Heart right ventricle (tissue), 16 donors: Measurements from ENCODE around the gene GRM7. TPM values are rescaled to one million over a fixed set of nuclear protein-coding genes. Genes with fewer than 3 reads are reported as not detected.

Experiments
- ATAC-seq, 8 donors: fragments of 200-7000 bp; cut with Tn5 transposase; one replicate each; pipeline ENCODE4 v1.9.1; 2020; ENCODE audit warnings: mild to moderate bottlenecking in 8 of 8, moderate library complexity in 8 of 8, moderate number of reproducible peaks in 1 of 8
- DNase-seq, 2 donors: peaks; one replicate each; pipeline ENCODE4 v3.0.0-alpha.2; 2020
- H3K27ac ChIP-seq, 10 donors: fragments of 200-600 bp; sonication (generic) in 2 of 10; one replicate each; pipeline versions ENCODE4 v1.5.0 to v1.8.0; 2020 to 2022; ENCODE audit warnings: mild to moderate bottlenecking in 3 of 10
- H3K27me3 ChIP-seq, 7 donors: fragments of 200-600 bp; one replicate each; pipeline ENCODE4 v1.8.0; 2021 to 2022; ENCODE audit warnings: mild to moderate bottlenecking in 2 of 7
- H3K36me3 ChIP-seq, 9 donors: fragments of 200-600 bp; sonication (generic) in 1 of 9; one replicate each; pipeline versions ENCODE4 v1.5.0 to v1.8.0; 2020 to 2022; ENCODE audit warnings: mild to moderate bottlenecking in 2 of 9
- H3K4me1 ChIP-seq, 9 donors: fragments of 200-600 bp; sonication (generic) in 1 of 9; one replicate each; pipeline versions ENCODE4 v1.5.0 to v1.8.0; 2020 to 2022; ENCODE audit warnings: mild to moderate bottlenecking in 4 of 9
- H3K4me3 ChIP-seq, 10 donors: fragments of 200-600 bp; sonication (generic) in 2 of 10; one replicate each; pipeline versions ENCODE4 v1.5.0 to v1.8.0; 2020 to 2022; ENCODE audit warnings: mild to moderate bottlenecking in 7 of 10, moderate library complexity in 2 of 10
- H3K9me3 ChIP-seq, 11 donors: fragments of 200-600 bp in 10 of 11; sonication (generic) in 2 of 11; one replicate each; pipeline versions ENCODE4 v1.5.0 to v1.8.0; 2013 to 2022; ENCODE audit warnings: mild to moderate bottlenecking in 2 of 11, control low read depth in 1 of 11, moderate library complexity in 1 of 11
- CTCF ChIP-seq, 9 donors: fragments of 200-600 bp; sonication (generic) in 2 of 9; IDR thresholded peaks; one replicate each; pipeline versions ENCODE4 v1.5.0 to v1.8.0; 2021 to 2022; ENCODE audit warnings: antibody characterized with exemption in 9 of 9, mild to moderate bottlenecking in 5 of 9, moderate library complexity in 1 of 9
- WGBS, 2 donors: extraction: QIAGEN DNeasy Blood & Tissue Kit; methylation state at CpG; one replicate each; pipeline ENCODE4 v1.1.7; 2013; ENCODE audit warnings: inconsistent platforms in 1 of 2; 5-methylcytosine and 5-hydroxymethylcytosine counted together
- intact Hi-C, 10 donors: fragments of 100-400 bp; cut with DNase I; formaldehyde crosslinking; loops; one replicate each; pipeline versions ENCODE4 v1.11.1 to v1.14.2; 2022
- polyA plus RNA-seq, 2 donors: library from polyadenylated mRNA; stranded (reverse); fragments of 200-250 nt; gene quantifications; one replicate each; pipeline ENCODE4 v1.2.3, GENCODE V29; 2013
- total RNA-seq, 10 donors: library from RNA; stranded (reverse); fragmentation: NEBNext Ultra II Directional in 3 of 10; extraction: Animal tissue kit (Norgen Biotek cat#: 25700) in 3 of 10; gene quantifications; one replicate each; pipeline versions ENCODE4 v1.2.1 to v1.2.4, GENCODE V29; 2021 to 2023
- donor health status: Arrhythmogenic right ventricular cardiomyopathy.
- donor health status: ischemic (EF 13 %, LVEDD 7.1; RV severe dilation, severe dysfunction).
- donor health status: healthy with polysubstance abuse.
- donor health status: DM: no; HTN: yes; CAD: no.
- donor health status: DM: no; HTN: no; CAD: no.
- donor health status: ischemic (EF 25% LVEDD 6.9; RV normal size, moderate dysfunction).
- donor health status: ischemic (EF 25% LVEDD 5.7; RV mildly dilated, moderate dysfunction).
- donor health status: healthy.
- donor health status: DM: yes; HTN: yes; CAD: no.
- donor health status: Ischemic cardiomyopathy.
- donor health status: ischemic (EF 35%, LVEDD 5.7; RV mildly dilated, moderate dysfunction).
- donor health status: nonischemic (EF 11% LVEDD 7.7; RV severe dilation, severe dysfunction).
- donor health status: DM: yes; HTN: yes; CAD: no.
- donor health status: PGD.
- donor health status: ischemic (EF 29% LVEDD 5.4; RV normal size, mild dysfunction).
- donor health status: nonischemic (EF 23%, LVEDD 6.1; RV moderate dilation, normal function).

GRM7 gene
- total and polyA plus RNA-seq, 12 donors: not detected

DNA sequence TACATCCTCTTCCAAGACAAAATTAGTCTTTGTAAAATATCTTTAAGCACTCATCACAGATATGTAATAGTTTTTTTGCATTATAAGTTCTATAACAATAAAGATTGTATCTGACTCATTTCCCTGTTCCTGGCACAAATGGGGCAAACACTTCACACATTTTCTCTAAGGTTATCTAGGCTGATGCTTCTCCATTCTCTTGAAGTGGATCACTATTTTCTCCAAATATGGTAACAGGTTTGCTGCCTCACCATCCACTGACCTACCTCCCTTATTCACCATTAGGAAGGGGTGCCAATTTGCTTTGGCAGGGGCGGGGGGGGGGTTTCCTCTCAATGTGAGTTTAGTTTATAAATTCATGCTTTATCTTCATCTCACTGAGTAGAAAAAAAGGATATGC lies 873.0 kb downstream of the GRM7 start:
- H3K9me3 ChIP-seq: no peaks in the 10 kb centered on the region
- WGBS, 2 donors: 39 to 78% methylated on average over 1 of the region's 1 CpG
- H3K27ac ChIP-seq: no peak overlapping the region
- H3K36me3 ChIP-seq: no peaks in the 10 kb centered on the region
- no peak for DNase-seq
- peaks cover 0 to 5% (median 0%) of the 10 kb centered on the region in 7 donors for H3K27me3 ChIP-seq
- intact Hi-C loops: no loop called here
- no peaks in the 10 kb centered on the region for H3K4me1 ChIP-seq
- H3K4me3 ChIP-seq: no peak overlapping the region
- TF ChIP-seq CTCF (IDR thresholded peaks at IDR 0.05): no peak
- ATAC-seq: no peak

DNA sequence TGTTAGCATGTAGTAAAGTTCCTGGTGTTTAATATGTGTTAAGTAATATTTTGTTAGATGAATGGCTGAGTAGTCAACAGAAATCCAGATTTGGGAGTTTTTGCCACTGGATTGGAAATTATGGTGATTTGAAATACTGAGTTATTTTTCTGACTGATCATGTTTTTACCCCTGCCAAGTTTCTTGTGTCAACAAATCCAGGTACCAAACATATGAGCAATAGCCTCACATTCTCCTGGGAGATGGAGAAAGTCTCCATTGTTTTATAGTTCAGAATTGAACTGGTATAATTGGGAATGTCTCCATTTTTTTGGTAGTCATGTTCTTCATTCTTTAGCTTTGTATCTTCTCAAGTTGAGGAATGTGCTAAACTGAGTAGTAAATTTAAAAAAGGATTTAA lies 873.5 kb downstream of the GRM7 start:
- Histone ChIP-seq H3K27ac (no peak overlapping the region), H3K36me3 (no peaks in the 10 kb centered on the region), H3K4me1 (no peaks in the 10 kb centered on the region), H3K27me3 (peaks cover 0 to 5% (median 0%) of the 10 kb centered on the region in 7 donors), H3K9me3 (no peaks in the 10 kb centered on the region), H3K4me3 (no peak overlapping the region)
- DNase-seq (no peak), ATAC-seq (no peak)
- intact Hi-C loops: no loop called here
- TF ChIP-seq CTCF (IDR thresholded peaks at IDR 0.05): no peak

DNA sequence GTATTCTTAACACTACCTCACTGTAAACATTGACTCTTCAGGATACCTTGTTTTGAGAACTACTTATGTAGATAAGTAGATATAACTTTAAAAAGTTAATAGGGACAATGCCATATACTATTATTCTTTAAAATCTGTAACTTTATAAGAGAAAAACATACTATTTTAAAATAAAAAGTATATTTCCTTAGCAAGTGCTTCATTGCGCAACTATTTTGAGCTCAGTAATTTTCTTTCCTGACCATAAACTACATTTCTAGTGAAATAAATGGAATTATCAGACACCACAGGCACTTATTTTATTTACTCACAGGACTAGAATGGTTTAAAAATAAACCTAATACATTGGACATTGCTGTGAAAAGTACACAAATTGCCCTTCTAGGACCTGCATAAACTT lies 876.3 kb downstream of the GRM7 start:
- intact Hi-C loops: no loop called here
- Histone ChIP-seq H3K9me3 (no peaks in the 10 kb centered on the region), H3K4me3 (no peak overlapping the region), H3K36me3 (no peaks in the 10 kb centered on the region), H3K27ac (no peak overlapping the region), H3K27me3 (no peaks in the 10 kb centered on the region), H3K4me1 (no peaks in the 10 kb centered on the region)
- DNase-seq (no peak), ATAC-seq (no peak)
- no peak for TF ChIP-seq CTCF (IDR thresholded peaks at IDR 0.05)
- 97 to 100% methylated on average over 1 of the region's 1 CpG for WGBS, 2 donors

DNA sequence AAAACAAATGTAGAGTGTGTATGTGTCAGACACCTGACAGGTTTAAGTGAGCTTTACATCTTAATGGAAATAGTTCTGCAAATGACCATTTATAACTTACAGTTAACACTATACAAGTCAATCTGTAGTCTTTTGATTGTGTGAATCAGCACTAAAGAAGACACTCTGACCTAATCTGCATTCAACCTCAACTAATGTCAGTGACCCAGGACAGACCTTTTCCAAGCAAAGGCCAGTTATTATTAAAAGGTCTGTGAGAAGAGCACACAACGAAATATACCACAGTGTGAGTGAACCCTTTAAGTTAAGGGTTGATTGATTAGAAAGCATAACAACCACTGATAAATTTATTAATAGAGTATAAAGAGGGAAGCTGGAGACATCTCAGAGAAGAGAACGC lies 878.8 kb downstream of the GRM7 start:
- Histone ChIP-seq H3K4me3 (no peak overlapping the region), H3K27me3 (no peaks in the 10 kb centered on the region), H3K9me3 (no peaks in the 10 kb centered on the region), H3K4me1 (no peaks in the 10 kb centered on the region), H3K36me3 (no peaks in the 10 kb centered on the region), H3K27ac (no peak overlapping the region)
- WGBS, 2 donors: 77 to 82% methylated on average over 2 of the region's 2 CpGs
- no peak for DNase-seq
- no peak for ATAC-seq
- no peak for TF ChIP-seq CTCF (IDR thresholded peaks at IDR 0.05)
- intact Hi-C loops: no loop called here

- intact Hi-C loops: no loop called here
- Histone ChIP-seq H3K4me1 (no peaks in the 10 kb centered on the region), H3K27ac (no peak overlapping the region), H3K36me3 (no peaks in the 10 kb centered on the region), H3K27me3 (no peaks in the 10 kb centered on the region), H3K9me3 (no peaks in the 10 kb centered on the region), H3K4me3 (no peak overlapping the region)
- WGBS, 2 donors: 84% methylated on average over 12 of the region's 12 CpGs
- no peak for TF ChIP-seq CTCF (IDR thresholded peaks at IDR 0.05)
- no peak for ATAC-seq
- DNase-seq: no peak
Measured at GRCh38 chr3:7740458-7740857, 879.5 kb downstream of the GRM7 start.
